CD14-positive monocyte (primary cell): Measurements from ENCODE around the gene ZG16B. TPM values are rescaled to one million over a fixed set of nuclear protein-coding genes. Genes with fewer than 3 reads are reported as not detected.

Experiments used
- DNase-seq, 3 donors: peaks; one replicate each; pipeline ENCODE4 v3.0.0-alpha.2; 2011 to 2022
- H2AFZ ChIP-seq: 2 replicates; pipeline ENCODE4 v1.6.0; 2012; ENCODE audit warnings: mild to moderate bottlenecking, low read depth, low read length, inconsistent platforms; ENCODE audit not compliant: insufficient read depth, poor library complexity, severe bottlenecking
- H3K27ac ChIP-seq, 2 donors: 1 replicate in 1 of 2; 2 replicates in 1 of 2; pipeline ENCODE4 v1.5.1; 2012 to 2013; ENCODE audit warnings: low read length in 2 of 2, control low read depth in 1 of 2, inconsistent platforms in 1 of 2, low read depth in 1 of 2, mild to moderate bottlenecking in 1 of 2
- H3K27me3 ChIP-seq, 2 donors: one replicate each; pipeline versions ENCODE4 v1.6.0 to v1.6.1; 2011 to 2013; ENCODE audit warnings: low read length in 2 of 2; ENCODE audit not compliant: control insufficient read depth in 2 of 2, insufficient read depth in 2 of 2
- H3K36me3 ChIP-seq, 2 donors: replicated peaks in 1 of 2; 1 replicate in 1 of 2; 2 replicates in 1 of 2; pipeline versions ENCODE4 v1.5.1 to v1.6.1; 2012 to 2013; ENCODE audit warnings: low read length in 2 of 2, control low read depth in 1 of 2, inconsistent platforms in 1 of 2, mild to moderate bottlenecking in 1 of 2; ENCODE audit not compliant: insufficient read depth in 2 of 2, control insufficient read depth in 1 of 2
- H3K4me1 ChIP-seq, 2 donors: 1 replicate in 1 of 2; 2 replicates in 1 of 2; pipeline versions ENCODE4 v1.5.1 to v1.6.1; 2012 to 2013; ENCODE audit warnings: low read length in 2 of 2, control low read depth in 1 of 2, inconsistent platforms in 1 of 2, mild to moderate bottlenecking in 1 of 2, moderate library complexity in 1 of 2; ENCODE audit not compliant: insufficient read depth in 2 of 2, control insufficient read depth in 1 of 2
- H3K4me2 ChIP-seq: replicated peaks from 2 replicates; pipeline ENCODE3; 2012; ENCODE audit warnings: low read length, moderate library complexity, mild to moderate bottlenecking; ENCODE audit not compliant: poor library complexity, severe bottlenecking; ENCODE audit errors: extremely low read depth
- H3K4me3 ChIP-seq, 3 experiments: fragments of 200-600 bp in 1 of 3; sonication (generic) in 1 of 3; replicated peaks in 1 of 3; 1 replicate in 2 of 3; 2 replicates in 1 of 3; pipeline ENCODE4 v1.5.1; 2011 to 2013; ENCODE audit warnings: low read length in 3 of 3, mild to moderate bottlenecking in 3 of 3, control low read depth in 2 of 3, low read depth in 2 of 3, inconsistent platforms in 1 of 3, moderate library complexity in 1 of 3
- H3K79me2 ChIP-seq: 2 replicates; pipeline ENCODE4 v1.6.0; 2012; ENCODE audit warnings: mild to moderate bottlenecking, control low read depth, inconsistent platforms, low read length, moderate library complexity; ENCODE audit not compliant: insufficient read depth
- H3K9ac ChIP-seq: 2 replicates; pipeline ENCODE4 v1.6.0; 2017; ENCODE audit warnings: low read length, mild to moderate bottlenecking; ENCODE audit not compliant: insufficient read depth, poor library complexity, severe bottlenecking
- H3K9me3 ChIP-seq, 2 donors: replicated peaks in 1 of 2; 1 replicate in 1 of 2; 2 replicates in 1 of 2; pipeline versions ENCODE4 v1.5.1 to v1.6.1; 2012 to 2013; ENCODE audit warnings: low read length in 2 of 2, control low read depth in 1 of 2; ENCODE audit not compliant: control insufficient read depth in 1 of 2, insufficient read depth in 1 of 2
- H4K20me1 ChIP-seq: 2 replicates; pipeline ENCODE4 v1.6.0; 2012; ENCODE audit warnings: mild to moderate bottlenecking, low read length, control low read depth, moderate library complexity; ENCODE audit not compliant: insufficient read depth
- H3K27ac Mint-ChIP-seq, 7 donors: one replicate each; pipeline ENCODE4 v1.8.0; 2020; ENCODE audit warnings: mild to moderate bottlenecking in 7 of 7, mixed read lengths in 7 of 7, moderate library complexity in 6 of 7, inconsistent platforms in 2 of 7
- H3K27me3 Mint-ChIP-seq, 3 donors: one replicate each; pipeline ENCODE4 v1.8.0; 2021 to 2022; ENCODE audit warnings: low read depth in 3 of 3, mild to moderate bottlenecking in 3 of 3, mixed read lengths in 3 of 3, moderate library complexity in 3 of 3, inconsistent platforms in 1 of 3
- H3K36me3 Mint-ChIP-seq, 2 donors: one replicate each; pipeline ENCODE4 v1.8.0; 2020; ENCODE audit warnings: mixed read lengths in 2 of 2, inconsistent platforms in 1 of 2, mild to moderate bottlenecking in 1 of 2
- H3K4me1 Mint-ChIP-seq: one replicate; pipeline ENCODE4 v1.8.0; 2020; ENCODE audit warnings: mild to moderate bottlenecking, mixed read lengths
- H3K4me3 Mint-ChIP-seq, 2 donors: one replicate each; pipeline ENCODE4 v1.8.0; 2020; ENCODE audit warnings: mild to moderate bottlenecking in 2 of 2, mixed read lengths in 2 of 2, moderate library complexity in 1 of 2
- H3K9me3 Mint-ChIP-seq, 7 donors: one replicate each; pipeline ENCODE4 v1.8.0; 2020 to 2022; ENCODE audit warnings: mixed read lengths in 7 of 7, mild to moderate bottlenecking in 6 of 7, moderate library complexity in 6 of 7, inconsistent platforms in 2 of 7
- CTCF ChIP-seq: fragments of 200-600 bp; IDR thresholded peaks from one replicate; pipeline ENCODE4 v1.8.0; 2022; ENCODE audit warnings: antibody characterized with exemption, mild to moderate bottlenecking
- WGBS: methylation state at CpG from one replicate; pipeline ENCODE4 v1.1.5; 2013; ENCODE audit warnings: missing lambda C conversion rate; ENCODE audit not compliant: insufficient coverage; 5-methylcytosine and 5-hydroxymethylcytosine counted together
- intact Hi-C, 2 donors: fragments of 100-400 bp; cut with micrococcal nuclease; formaldehyde crosslinking; loops; one replicate each; pipeline versions ENCODE4 v1.15.0 to v1.15.1; 2023
- polyA plus RNA-seq, 3 donors: library from polyadenylated mRNA; depleted of rRNA in 1 of 3; unstranded in 2 of 3; stranded (reverse) in 1 of 3; fragments of 300-500 nt in 2 of 3; fragments of >200 nt in 1 of 3; fragmentation: Illumina TruSeq in 2 of 3; gene quantifications; 1 replicate in 2 of 3; 2 replicates in 1 of 3; pipeline ENCODE4 v1.2.3, GENCODE V29; 2012 to 2021

Gene ZG16B
- polyA plus RNA-seq, 3 donors: 6.8 to 12.9 (median 11.0) TPM

GRCh38 chr16:2813771-2814221, 16.3 kb upstream of the ZG16B start:
- no peak overlapping the region for H3K4me3 Mint-ChIP-seq
- no peak overlapping the region for H2AFZ ChIP-seq
- peaks cover 10 to 23% (median 12%) of the 10 kb centered on the region in 3 donors for H3K27me3 Mint-ChIP-seq
- H3K9me3 Mint-ChIP-seq: peaks cover 0 to 1% (median 0%) of the 10 kb centered on the region in 7 donors
- no peak overlapping the region for H3K4me3 ChIP-seq
- no peaks in the 10 kb centered on the region for H3K36me3 ChIP-seq
- TF ChIP-seq CTCF: no peak
- no peaks in the 10 kb centered on the region for H3K9me3 ChIP-seq
- H3K36me3 Mint-ChIP-seq: no peaks in the 10 kb centered on the region
- no peak overlapping the region for H3K27ac Mint-ChIP-seq
- no peak overlapping the region for H3K4me2 ChIP-seq
- no peak for DNase-seq
- peaks cover 0 to 5% of the 10 kb centered on the region in 2 donors for H3K27me3 ChIP-seq
- intact Hi-C loops: no loop called here
- no peaks in the 10 kb centered on the region for H4K20me1 ChIP-seq
- H3K4me1 ChIP-seq: peaks cover 5 to 12% of the 10 kb centered on the region in 2 donors
- no peaks in the 10 kb centered on the region for H3K79me2 ChIP-seq
- 64% methylated on average over 6 of the region's 7 CpGs for WGBS
- H3K4me1 Mint-ChIP-seq: peaks cover 8% of the 10 kb centered on the region
- H3K27ac ChIP-seq: no peak overlapping the region
- H3K9ac ChIP-seq: no peak overlapping the region

GRCh38 chr16:2814551-2815298, 15.4 kb upstream of the ZG16B start:
- intact Hi-C loops: no loop called here
- 96% methylated on average over 16 of the region's 20 CpGs for WGBS
- DNase-seq: no peak

More at GRCh38 chr16:2814551-2815298, 15.4 kb upstream of the ZG16B start:
- H3K9me3 Mint-ChIP-seq: peaks cover 0 to 1% (median 0%) of the 10 kb centered on the region in 7 donors
- Histone ChIP-seq H3K4me3 (no peak overlapping the region), H3K9ac (no peak overlapping the region), H3K4me2 (no peak overlapping the region), H3K9me3 (no peaks in the 10 kb centered on the region), H3K27ac (no peak overlapping the region), H3K36me3 (no peaks in the 10 kb centered on the region), H3K4me1 (peaks cover 5 to 12% of the 10 kb centered on the region in 2 donors), H4K20me1 (no peaks in the 10 kb centered on the region), H3K79me2 (no peaks in the 10 kb centered on the region), H3K27me3 (peaks cover 0 to 5% of the 10 kb centered on the region in 2 donors), H2AFZ (no peak overlapping the region)
- peaks cover 9 to 16% (median 14%) of the 10 kb centered on the region in 3 donors for H3K27me3 Mint-ChIP-seq
- no peaks in the 10 kb centered on the region for H3K36me3 Mint-ChIP-seq
- no peak overlapping the region for H3K4me3 Mint-ChIP-seq
- peaks cover 8% of the 10 kb centered on the region for H3K4me1 Mint-ChIP-seq
- TF ChIP-seq CTCF: no peak
- H3K27ac Mint-ChIP-seq: peak overlapping the region in 1 of 7 donors; percentile 56
